ENCODE results near the gene SF3B1.

SF3B1 gene

DNA sequence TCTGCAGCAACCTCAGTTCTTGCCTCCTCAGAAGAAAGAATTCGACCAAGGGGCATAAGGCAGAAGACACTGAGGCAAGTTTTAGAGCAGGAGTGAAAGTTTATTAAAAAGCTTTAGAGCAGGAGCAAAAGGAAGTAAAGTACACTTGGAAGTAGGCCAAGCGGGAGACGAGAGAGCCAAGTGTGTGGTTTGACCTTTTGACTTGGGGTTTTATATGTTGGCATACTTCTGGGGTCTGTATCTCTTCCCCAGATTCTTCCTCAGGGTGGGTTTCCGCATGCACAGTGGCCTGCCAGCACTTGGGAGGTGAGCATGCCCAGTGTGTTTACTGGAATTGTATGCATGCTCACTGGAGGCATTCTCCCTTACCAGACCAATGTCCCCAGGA is 64.9 kb downstream of the SF3B1 start:
- POLR2A ChIA-PET: no interaction called here
- no peak for DNase-seq (ENCODE audit: extremely low spot score)
- CTCF ChIA-PET: no interaction called here
- TF ChIP-seq TARDBP (IDR thresholded peaks at IDR 0.05): no peak
- TF ChIP-seq ZNF384 (IDR thresholded peaks at IDR 0.05): no peak
- TF ChIP-seq FOXK2 (IDR thresholded peaks at IDR 0.05): no peak
- no peak for TF ChIP-seq L3MBTL2 (conservative IDR thresholded peaks at IDR 0.05)
- TF ChIP-seq ELF4 (IDR thresholded peaks at IDR 0.05): no peak
- TF ChIP-seq HDGF (IDR thresholded peaks at IDR 0.05; ENCODE audit: borderline replicate concordance): no peak
- no peak for TF ChIP-seq SP1 (IDR thresholded peaks at IDR 0.05)
- TF ChIP-seq BHLHE40 (IDR thresholded peaks at IDR 0.05; ENCODE audit: borderline replicate concordance): no peak
- TF ChIP-seq LEF1 (IDR thresholded peaks at IDR 0.05; ENCODE audit: borderline replicate concordance): no peak
- TF ChIP-seq ARNT (IDR thresholded peaks at IDR 0.05): no peak
- no peak for TF ChIP-seq FOXM1 (IDR thresholded peaks at IDR 0.05; ENCODE audit: borderline replicate concordance)
- no peak for TF ChIP-seq NFRKB (IDR thresholded peaks at IDR 0.05)
- TF ChIP-seq, protein P1, sequence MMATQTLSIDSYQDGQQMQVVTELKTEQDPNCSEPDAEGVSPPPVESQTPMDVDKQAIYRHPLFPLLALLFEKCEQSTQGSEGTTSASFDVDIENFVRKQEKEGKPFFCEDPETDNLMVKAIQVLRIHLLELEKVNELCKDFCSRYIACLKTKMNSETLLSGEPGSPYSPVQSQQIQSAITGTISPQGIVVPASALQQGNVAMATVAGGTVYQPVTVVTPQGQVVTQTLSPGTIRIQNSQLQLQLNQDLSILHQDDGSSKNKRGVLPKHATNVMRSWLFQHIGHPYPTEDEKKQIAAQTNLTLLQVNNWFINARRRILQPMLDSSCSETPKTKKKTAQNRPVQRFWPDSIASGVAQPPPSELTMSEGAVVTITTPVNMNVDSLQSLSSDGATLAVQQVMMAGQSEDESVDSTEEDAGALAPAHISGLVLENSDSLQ (IDR thresholded peaks at IDR 0.05): no peak

DNA sequence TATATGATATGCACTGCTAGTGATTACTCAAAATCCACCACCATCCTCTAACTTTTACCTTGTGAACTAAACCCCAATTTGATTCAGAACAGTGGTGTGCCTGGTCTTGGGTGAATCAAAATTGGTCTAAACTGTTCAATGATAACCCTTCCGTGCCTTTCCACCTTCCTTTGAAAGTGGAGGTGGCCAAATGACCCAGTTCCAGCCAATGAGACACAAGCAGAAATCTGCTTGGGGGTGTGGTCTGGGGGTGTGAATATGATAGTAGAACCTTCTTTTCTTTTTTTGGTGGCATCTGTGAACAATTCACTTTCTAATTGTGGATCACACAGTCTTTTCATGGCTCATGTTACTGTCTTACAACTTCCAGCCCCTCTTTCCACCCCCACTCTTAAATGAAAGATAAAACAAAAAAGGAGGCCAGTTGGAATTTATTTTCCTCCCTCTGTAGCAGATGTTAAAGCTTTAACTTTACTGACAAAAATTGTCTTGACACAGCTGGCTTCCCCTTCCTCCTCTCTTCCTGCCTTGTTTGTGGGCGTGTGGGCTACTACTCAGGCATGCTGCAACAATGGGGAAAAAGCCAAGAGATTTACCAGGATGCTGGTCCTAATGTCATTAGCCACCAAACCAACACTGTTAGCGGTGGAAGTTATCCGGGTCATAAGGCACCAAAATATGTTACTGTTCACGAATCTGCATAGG is 65.4 kb downstream of the SF3B1 start:
- no peak for TF ChIP-seq TARDBP (IDR thresholded peaks at IDR 0.05)
- no peak for TF ChIP-seq LEF1 (IDR thresholded peaks at IDR 0.05; ENCODE audit: borderline replicate concordance)
- no peak for TF ChIP-seq L3MBTL2 (conservative IDR thresholded peaks at IDR 0.05)
- no peak for TF ChIP-seq ELF4 (IDR thresholded peaks at IDR 0.05)
- TF ChIP-seq, protein P1 (IDR thresholded peaks at IDR 0.05): no peak
- no peak for TF ChIP-seq FOXK2 (IDR thresholded peaks at IDR 0.05)
- no peak for TF ChIP-seq SP1 (IDR thresholded peaks at IDR 0.05)
- TF ChIP-seq HDGF (IDR thresholded peaks at IDR 0.05; ENCODE audit: borderline replicate concordance): no peak
- no peak for TF ChIP-seq SUZ12 (IDR thresholded peaks at IDR 0.05)
- TF ChIP-seq ZNF384 (IDR thresholded peaks at IDR 0.05): no peak
- no peak for TF ChIP-seq NFRKB (IDR thresholded peaks at IDR 0.05)
- TF ChIP-seq FOXM1 (IDR thresholded peaks at IDR 0.05; ENCODE audit: borderline replicate concordance): no peak
- no peak for TF ChIP-seq CTBP1 (IDR thresholded peaks at IDR 0.05; ENCODE audit: borderline replicate concordance)
- no peak for TF ChIP-seq ARNT (IDR thresholded peaks at IDR 0.05)
- ChIA-PET POLR2A (no interaction called here), CTCF (no interaction called here)

DNA sequence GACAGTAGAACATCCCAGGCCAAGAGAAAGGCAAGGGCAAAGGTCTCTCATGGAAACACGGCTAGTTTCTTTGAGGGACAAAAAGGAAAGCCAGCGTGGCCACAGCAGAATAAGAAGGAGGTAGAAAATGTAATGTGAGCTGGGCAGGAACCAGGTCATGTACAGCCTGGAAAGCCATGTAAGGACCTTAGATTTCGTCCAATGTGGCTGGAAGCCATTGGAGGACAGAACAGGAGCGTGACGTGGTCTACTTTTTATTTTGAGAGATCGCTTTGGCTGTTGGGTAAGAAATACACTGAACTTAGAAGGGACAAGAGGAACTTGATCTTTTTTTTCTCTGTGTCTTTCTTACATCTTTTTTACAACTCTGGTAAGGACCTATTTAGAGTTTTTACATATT is 66.4 kb downstream of the SF3B1 start:
- TF ChIP-seq, protein P1 (IDR thresholded peaks at IDR 0.05): no peak
- TF ChIP-seq SP1 (IDR thresholded peaks at IDR 0.05) (no peak), ELF4 (IDR thresholded peaks at IDR 0.05) (no peak), BHLHE40 (IDR thresholded peaks at IDR 0.05; ENCODE audit: borderline replicate concordance) (no peak), HDGF (IDR thresholded peaks at IDR 0.05; ENCODE audit: borderline replicate concordance) (no peak)
- POLR2A ChIA-PET: no interaction called here
- CTCF ChIA-PET: no interaction called here
- DNase-seq (ENCODE audit: extremely low spot score): no peak

More for the DNA sequence above, 65.4 kb downstream of the SF3B1 start:
- DNase-seq (ENCODE audit: extremely low spot score): no peak

DNA sequence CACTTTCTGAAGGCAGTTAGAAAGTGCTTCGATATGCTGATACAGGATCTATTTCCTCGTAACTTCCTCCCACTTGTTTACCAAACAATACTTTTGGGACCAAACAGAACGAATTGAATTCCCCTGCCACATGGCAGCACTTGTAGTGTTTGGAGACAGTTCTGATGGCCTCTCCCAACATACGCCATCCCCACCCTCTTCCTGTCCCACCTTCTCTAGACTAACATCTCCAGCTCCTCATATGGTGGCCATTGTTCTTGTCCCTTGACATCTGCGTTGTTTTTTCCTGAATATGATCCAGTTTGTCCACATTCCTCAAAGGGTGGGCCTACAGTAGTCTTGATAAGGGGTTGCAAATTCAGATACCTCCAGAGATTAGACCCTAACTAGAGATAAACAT is 70.8 kb downstream of the SF3B1 start:
- POLR2A ChIA-PET: no interaction called here
- no peak for DNase-seq (ENCODE audit: extremely low spot score)
- CTCF ChIA-PET: no interaction called here
- TF ChIP-seq NFRKB (IDR thresholded peaks at IDR 0.05) (no peak), SP1 (IDR thresholded peaks at IDR 0.05) (no peak), TARDBP (IDR thresholded peaks at IDR 0.05) (no peak), L3MBTL2 (conservative IDR thresholded peaks at IDR 0.05) (no peak), FOXM1 (IDR thresholded peaks at IDR 0.05; ENCODE audit: borderline replicate concordance) (no peak), SUZ12 (IDR thresholded peaks at IDR 0.05) (no peak), FOXA1 (IDR thresholded peaks at IDR 0.05) (no peak), FOXK2 (IDR thresholded peaks at IDR 0.05) (no peak), CTBP1 (IDR thresholded peaks at IDR 0.05; ENCODE audit: borderline replicate concordance) (no peak), BHLHE40 (IDR thresholded peaks at IDR 0.05; ENCODE audit: borderline replicate concordance) (no peak), ARNT (IDR thresholded peaks at IDR 0.05) (no peak), HDGF (IDR thresholded peaks at IDR 0.05; ENCODE audit: borderline replicate concordance) (no peak), LEF1 (IDR thresholded peaks at IDR 0.05; ENCODE audit: borderline replicate concordance) (no peak), ELF4 (IDR thresholded peaks at IDR 0.05) (no peak), ZNF384 (IDR thresholded peaks at IDR 0.05) (no peak)
- TF ChIP-seq, protein P1 (IDR thresholded peaks at IDR 0.05): no peak

DNA sequence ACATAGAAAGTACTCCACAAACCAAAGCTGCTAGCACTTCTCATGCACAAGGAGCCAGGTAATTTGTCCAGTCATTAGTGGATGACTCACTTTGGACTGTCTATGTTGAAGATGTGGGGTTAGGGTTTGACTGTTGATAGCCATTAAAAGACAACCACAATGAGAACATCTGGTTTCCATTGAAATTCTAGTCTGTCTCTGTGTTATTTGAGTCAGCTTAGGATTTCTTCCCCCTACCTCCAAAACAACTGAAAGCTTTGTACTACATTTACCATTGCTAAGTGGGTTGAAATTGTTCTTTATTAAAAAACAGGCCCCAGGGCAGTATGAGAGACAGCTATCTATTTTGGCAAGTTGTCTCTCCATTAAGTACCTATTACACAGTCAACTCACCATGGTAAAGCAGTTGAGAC is 74.1 kb downstream of the SF3B1 start:
- DNase-seq (ENCODE audit: extremely low spot score): no peak
- TF ChIP-seq SP1 (IDR thresholded peaks at IDR 0.05) (no peak), ELF4 (IDR thresholded peaks at IDR 0.05) (no peak), ARNT (IDR thresholded peaks at IDR 0.05) (no peak), FOXA1 (IDR thresholded peaks at IDR 0.05) (no peak), TARDBP (IDR thresholded peaks at IDR 0.05) (no peak), HDGF (IDR thresholded peaks at IDR 0.05; ENCODE audit: borderline replicate concordance) (no peak), ZNF384 (IDR thresholded peaks at IDR 0.05) (no peak), CTBP1 (IDR thresholded peaks at IDR 0.05; ENCODE audit: borderline replicate concordance) (no peak), FOXK2 (IDR thresholded peaks at IDR 0.05) (no peak), NFRKB (IDR thresholded peaks at IDR 0.05) (no peak), FOXM1 (IDR thresholded peaks at IDR 0.05; ENCODE audit: borderline replicate concordance) (no peak), BHLHE40 (IDR thresholded peaks at IDR 0.05; ENCODE audit: borderline replicate concordance) (no peak), L3MBTL2 (conservative IDR thresholded peaks at IDR 0.05) (no peak)
- TF ChIP-seq, protein P1 (IDR thresholded peaks at IDR 0.05): no peak
- POLR2A ChIA-PET: no interaction called here
- CTCF ChIA-PET: interaction anchor here (0.6 kb wide), 1 partner anchor 475 kb away, joined by 4 read pairs; no protein-coding TSS in a partner anchor

Data from HEK293T (cell line).